Measurements from ENCODE around the gene KRT1.

GRCh38 chr12:52676163-52676562 is 4.0 kb downstream of the KRT1 start:
- TF ChIP-seq CTCF (IDR thresholded peaks at IDR 0.05) (no peak), POLR2A (IDR thresholded peaks at IDR 0.05; ENCODE audit: low read depth) (no peak)

All from esophagus muscularis mucosa (tissue), 3 donors.